ENCODE measurements around the gene MTO1.

The MTO1 gene

DNA sequence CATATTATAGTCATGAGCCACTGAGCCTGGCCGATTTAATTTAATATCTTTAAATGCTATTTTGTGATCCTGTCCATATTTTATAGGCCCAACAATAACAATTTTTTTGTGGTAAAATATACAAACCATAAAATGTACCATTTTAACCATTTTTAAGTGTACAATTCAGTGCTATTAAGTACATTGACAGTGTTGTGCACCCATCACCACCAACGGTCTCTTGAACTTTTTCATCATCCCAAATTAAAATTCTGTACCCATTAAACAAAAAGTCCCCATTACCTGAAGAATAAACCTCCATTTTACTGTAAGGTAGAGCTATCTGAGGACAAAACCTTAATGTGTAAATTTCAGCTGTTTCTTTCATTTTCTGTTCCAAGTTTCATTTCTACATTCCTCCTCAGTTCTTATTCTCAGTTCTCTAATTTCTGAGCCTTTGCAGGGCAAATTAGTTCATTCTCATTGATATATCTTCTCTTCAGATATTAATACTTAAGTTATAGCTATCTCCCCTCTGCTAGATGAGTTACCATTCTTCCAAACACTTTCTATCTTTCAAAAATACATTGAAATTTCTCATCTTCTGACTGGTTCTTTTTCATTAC, 10.3 kb downstream of the MTO1 start:
- no peak overlapping the region for H3K4me3 ChIP-seq
- H3K4me1 ChIP-seq, result no peaks in the 10 kb centered on the region
- H3K27ac ChIP-seq, result no peak overlapping the region
- no peaks in the 10 kb centered on the region for H3K9me3 ChIP-seq
- TF ChIP-seq, protein P1, sequence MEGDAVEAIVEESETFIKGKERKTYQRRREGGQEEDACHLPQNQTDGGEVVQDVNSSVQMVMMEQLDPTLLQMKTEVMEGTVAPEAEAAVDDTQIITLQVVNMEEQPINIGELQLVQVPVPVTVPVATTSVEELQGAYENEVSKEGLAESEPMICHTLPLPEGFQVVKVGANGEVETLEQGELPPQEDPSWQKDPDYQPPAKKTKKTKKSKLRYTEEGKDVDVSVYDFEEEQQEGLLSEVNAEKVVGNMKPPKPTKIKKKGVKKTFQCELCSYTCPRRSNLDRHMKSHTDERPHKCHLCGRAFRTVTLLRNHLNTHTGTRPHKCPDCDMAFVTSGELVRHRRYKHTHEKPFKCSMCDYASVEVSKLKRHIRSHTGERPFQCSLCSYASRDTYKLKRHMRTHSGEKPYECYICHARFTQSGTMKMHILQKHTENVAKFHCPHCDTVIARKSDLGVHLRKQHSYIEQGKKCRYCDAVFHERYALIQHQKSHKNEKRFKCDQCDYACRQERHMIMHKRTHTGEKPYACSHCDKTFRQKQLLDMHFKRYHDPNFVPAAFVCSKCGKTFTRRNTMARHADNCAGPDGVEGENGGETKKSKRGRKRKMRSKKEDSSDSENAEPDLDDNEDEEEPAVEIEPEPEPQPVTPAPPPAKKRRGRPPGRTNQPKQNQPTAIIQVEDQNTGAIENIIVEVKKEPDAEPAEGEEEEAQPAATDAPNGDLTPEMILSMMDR (IDR thresholded peaks at IDR 0.05), result no peak
- DNase-seq, result no peak
- intact Hi-C loops (cut with DNase I; ENCODE audit: low total_unique reads), result no loop called here
- no peaks in the 10 kb centered on the region for H3K27me3 ChIP-seq
- H3K36me3 ChIP-seq, result peaks cover 80 to 99% (median 87%) of the 10 kb centered on the region in 3 donors

DNA sequence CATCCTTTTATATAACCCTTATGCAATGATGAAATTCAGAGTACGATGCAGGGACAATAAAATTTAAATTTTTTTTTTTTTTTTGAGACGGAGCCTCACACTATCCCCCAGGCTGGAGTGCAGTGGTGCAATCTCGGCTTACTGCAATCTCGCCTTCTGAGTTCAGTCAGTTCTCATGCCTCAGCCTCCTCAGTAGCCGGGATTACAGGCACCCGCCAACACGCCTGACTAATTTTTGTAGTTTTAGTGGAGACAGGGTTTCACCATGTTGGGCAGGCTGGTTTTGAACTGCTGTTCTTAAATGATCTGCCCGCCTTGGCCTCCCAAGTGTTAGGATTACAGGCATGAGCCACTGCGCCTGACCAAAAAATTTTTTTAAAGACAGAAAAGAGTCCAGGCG, 15.2 kb downstream of the MTO1 start:
- H3K27me3 ChIP-seq, result no peaks in the 10 kb centered on the region
- no peaks in the 10 kb centered on the region for H3K4me1 ChIP-seq
- DNase-seq, result no peak
- peaks cover 79 to 97% (median 82%) of the 10 kb centered on the region in 3 donors for H3K36me3 ChIP-seq
- TF ChIP-seq, protein P1 (IDR thresholded peaks at IDR 0.05), result no peak
- H3K27ac ChIP-seq, result no peak overlapping the region
- intact Hi-C loops (cut with DNase I; ENCODE audit: low total_unique reads), result no loop called here
- no peak overlapping the region for H3K4me3 ChIP-seq
- no peaks in the 10 kb centered on the region for H3K9me3 ChIP-seq

DNA sequence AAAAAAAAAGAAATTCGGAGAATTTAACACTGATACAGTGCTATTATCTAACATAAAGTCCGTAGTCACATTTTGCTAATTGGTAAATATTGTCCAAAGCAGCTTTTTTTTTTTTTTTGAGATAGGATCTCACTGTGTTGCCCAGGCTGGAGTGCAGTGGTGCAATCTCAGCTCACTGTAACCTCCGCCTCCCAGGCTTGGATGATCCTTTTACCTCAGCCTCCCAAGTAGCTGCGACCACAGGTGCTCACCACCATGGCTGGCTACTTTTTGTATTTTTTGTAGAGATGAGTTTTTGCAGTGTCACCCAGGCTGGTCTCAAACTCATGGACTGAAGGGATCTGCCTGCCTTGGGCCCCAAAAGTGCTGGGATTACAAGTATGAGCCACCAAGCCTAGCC, 15.9 kb downstream of the MTO1 start:
- H3K4me1 ChIP-seq, result no peaks in the 10 kb centered on the region
- H3K4me3 ChIP-seq, result no peak overlapping the region
- TF ChIP-seq, protein P1 (IDR thresholded peaks at IDR 0.05), result no peak
- H3K27me3 ChIP-seq, result no peaks in the 10 kb centered on the region
- DNase-seq, result no peak
- intact Hi-C loops (cut with DNase I; ENCODE audit: low total_unique reads), result no loop called here
- H3K36me3 ChIP-seq, result peaks cover 82 to 97% (median 84%) of the 10 kb centered on the region in 3 donors
- H3K27ac ChIP-seq, result no peak overlapping the region
- H3K9me3 ChIP-seq, result no peaks in the 10 kb centered on the region

DNA sequence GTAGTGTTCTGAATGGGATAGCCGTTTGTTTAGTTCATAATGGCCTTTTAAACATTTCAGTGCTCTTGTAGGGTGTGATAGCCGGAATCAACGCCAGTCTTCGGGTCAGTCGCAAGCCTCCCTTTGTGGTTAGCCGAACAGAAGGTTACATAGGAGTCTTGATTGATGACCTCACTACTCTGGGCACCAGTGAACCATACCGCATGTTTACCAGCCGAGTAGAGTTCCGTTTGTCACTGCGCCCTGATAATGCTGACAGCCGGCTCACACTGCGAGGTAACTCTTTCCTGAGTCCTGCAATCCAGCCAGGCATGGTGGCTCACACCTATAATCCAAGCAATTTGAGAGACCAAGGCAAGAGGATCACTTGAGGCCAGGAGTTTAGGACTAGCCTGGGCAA, 20.4 kb downstream of the MTO1 start:
- DNase-seq, result no peak
- H3K36me3 ChIP-seq, result peaks cover 76 to 98% (median 92%) of the 10 kb centered on the region in 3 donors
- H3K27me3 ChIP-seq, result no peaks in the 10 kb centered on the region
- no peak overlapping the region for H3K4me3 ChIP-seq
- no peak overlapping the region for H3K27ac ChIP-seq
- TF ChIP-seq, protein P1 (IDR thresholded peaks at IDR 0.05), result no peak
- intact Hi-C loops (cut with DNase I; ENCODE audit: low total_unique reads), result no loop called here
- H3K9me3 ChIP-seq, result no peaks in the 10 kb centered on the region
- H3K4me1 ChIP-seq, result no peaks in the 10 kb centered on the region

DNA sequence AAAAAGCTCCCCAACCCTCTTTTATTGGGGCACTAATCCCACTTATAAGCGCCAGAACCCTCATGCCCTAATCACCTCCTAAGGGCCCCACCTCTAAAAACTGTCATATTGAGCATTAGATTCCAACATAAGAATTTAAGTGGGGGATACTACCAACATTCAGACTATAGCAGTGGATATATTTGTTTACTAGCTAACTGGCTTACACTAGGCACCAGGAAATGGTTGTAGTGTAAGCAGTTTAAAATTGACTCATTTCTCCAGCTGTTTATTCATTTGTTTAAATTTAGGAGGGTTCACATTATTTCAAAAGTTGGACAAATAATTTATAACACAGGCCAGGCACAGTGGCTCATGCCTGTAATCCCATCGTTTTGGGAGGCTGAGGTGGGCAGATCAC, 22.9 kb downstream of the MTO1 start:
- Histone ChIP-seq H3K9me3 (no peaks in the 10 kb centered on the region), H3K4me1 (no peaks in the 10 kb centered on the region), H3K27ac (no peak overlapping the region), H3K27me3 (no peaks in the 10 kb centered on the region), H3K4me3 (no peak overlapping the region), H3K36me3 (peaks cover 72 to 99% (median 92%) of the 10 kb centered on the region in 3 donors)
- DNase-seq, result no peak
- TF ChIP-seq, protein P1 (IDR thresholded peaks at IDR 0.05), result no peak
- intact Hi-C loops (cut with DNase I; ENCODE audit: low total_unique reads), result no loop called here

DNA sequence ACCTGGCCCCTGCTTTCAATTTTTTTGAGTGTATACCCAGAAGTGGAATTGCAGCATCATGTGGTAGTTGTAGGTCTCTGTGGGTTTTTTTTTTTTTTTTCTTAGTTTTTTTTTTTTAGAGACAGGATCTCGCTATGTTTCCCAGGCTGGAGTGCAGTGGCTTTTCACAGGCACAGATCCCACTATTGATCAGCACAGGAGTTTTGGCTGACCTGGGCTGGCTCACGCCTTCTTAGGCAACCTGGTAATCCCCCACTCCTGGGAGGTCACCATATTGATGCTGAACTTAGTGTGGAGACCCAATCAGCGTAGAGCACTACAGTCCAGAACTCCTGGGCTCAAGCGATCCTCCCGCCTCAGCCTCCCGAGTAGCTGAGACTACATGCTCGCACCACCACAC, 25.9 kb downstream of the MTO1 start:
- H3K36me3 ChIP-seq, result peaks cover 53 to 77% (median 74%) of the 10 kb centered on the region in 3 donors
- no peaks in the 10 kb centered on the region for H3K4me1 ChIP-seq
- H3K27me3 ChIP-seq, result no peaks in the 10 kb centered on the region
- no peak overlapping the region for H3K27ac ChIP-seq
- no peak overlapping the region for H3K4me3 ChIP-seq
- TF ChIP-seq, protein P1 (IDR thresholded peaks at IDR 0.05), result no peak
- intact Hi-C loops (cut with DNase I; ENCODE audit: low total_unique reads), result no loop called here
- H3K9me3 ChIP-seq, result no peaks in the 10 kb centered on the region
- no peak for DNase-seq
